Stimulated activated CD8-positive, alpha-beta memory T cell treated with anti-CD3 and anti-CD28 coated beads, Interleukin-4, amount 100 ng/mL, for 4 hours (primary cell): ENCODE data around the gene VASH1.

Experiments used
- DNase-seq, 2 donors: peaks; one replicate each; pipeline ENCODE4 v3.0.0-alpha.2; 2020; ENCODE audit warnings: low read depth in 2 of 2, low spot score in 1 of 2

Gene VASH1

DNA sequence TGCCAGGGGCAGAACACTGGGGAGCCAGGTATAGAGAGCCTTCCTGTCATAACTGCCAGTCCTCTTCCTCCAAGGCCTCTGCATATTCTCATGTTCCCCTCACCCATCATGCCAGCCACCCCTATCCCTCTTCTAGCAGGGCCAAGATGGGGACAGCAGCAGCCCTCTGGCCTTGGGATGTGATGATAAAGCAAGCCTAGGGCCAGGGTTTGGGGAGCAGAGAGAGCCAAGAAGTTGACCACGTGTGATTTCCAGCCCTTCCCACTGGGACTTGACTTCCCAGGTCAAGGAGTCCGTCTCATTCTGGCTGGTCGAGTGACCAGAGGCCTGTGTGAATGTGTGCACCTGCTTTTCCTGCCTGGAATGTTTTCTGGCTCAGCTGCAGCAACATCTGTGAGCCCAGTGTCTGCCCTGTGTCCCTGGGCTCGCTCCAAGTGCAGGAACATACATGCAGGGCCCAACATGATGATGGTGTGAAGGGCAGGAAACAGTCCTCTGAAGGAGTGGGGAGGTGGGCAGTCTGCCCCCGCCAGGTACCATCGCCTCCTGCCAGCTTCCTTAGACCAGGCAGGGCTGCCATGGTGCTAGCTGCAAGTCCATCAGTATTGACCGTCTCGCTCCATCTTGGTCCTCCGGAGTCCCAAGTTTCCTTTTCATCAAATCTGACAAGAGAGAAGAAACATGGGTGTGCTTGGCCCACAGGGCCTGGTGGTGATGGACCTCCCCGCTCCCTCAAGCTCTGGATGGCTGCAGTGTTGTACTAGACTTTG is 21.0 kb downstream of the VASH1 start:
- DNase-seq = no peak

DNA sequence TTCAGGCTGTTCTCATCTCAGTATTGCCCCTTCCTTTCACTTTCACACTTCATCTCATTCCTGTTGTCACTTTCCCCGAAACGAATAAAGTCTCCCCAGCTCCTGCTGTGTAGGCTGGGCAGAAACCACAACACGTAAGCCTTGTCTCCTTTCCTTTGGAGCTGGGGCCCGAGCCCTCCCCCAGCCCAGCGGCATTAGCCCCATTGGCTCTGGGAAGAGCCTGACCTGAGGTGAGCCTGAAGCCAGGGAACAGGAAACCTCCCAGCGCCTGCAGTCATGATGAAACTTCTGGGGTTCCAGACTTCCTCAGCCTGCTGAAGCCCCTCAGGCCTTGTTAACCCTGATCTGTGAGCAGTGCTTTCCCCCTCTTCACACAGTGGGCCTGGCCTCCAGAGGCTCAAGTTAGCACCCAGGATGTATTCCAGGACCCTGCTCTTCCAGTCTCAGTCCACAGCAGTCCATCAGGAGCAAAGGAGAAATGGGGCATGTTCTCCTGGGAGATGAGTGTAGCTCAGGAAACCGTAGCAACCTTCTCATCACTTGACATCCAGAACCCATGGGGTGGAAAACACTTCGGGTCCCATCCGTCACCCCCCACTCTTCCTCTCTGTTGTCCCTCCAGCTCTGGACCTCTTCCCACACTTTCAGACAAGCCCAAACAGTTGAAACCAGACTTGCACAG is 21.8 kb downstream of the VASH1 start:
- DNase-seq = no peak

DNA sequence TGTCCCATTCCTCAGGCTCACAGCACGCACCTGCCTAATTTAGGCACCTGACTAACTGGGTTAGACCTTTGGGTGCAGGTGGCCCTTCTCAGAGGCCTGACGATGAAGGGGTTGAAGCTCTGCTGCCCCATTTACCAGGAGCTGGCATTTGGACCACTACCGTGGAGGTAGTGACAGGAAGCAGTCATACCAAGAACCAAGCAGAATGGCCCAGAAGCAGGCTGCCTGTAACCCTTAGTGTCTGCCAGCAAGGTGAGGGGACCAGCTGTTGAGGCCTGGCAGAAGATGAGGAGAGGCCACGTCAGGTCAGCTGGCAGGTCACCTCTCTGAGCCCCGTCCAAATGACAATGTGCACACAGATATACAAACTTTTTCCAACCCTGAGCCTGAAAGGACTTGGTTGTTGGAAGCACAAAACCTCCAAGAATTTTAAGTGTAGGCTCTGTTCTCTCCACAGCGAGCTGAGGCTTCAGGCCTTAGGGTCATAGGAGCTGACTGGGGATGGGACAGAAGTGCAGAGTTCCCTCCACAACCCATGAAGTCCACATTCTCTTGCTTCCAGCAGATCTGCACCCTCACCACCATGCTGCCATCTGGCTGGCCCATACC is 23.1 kb downstream of the VASH1 start:
- DNase-seq = no peak

DNA sequence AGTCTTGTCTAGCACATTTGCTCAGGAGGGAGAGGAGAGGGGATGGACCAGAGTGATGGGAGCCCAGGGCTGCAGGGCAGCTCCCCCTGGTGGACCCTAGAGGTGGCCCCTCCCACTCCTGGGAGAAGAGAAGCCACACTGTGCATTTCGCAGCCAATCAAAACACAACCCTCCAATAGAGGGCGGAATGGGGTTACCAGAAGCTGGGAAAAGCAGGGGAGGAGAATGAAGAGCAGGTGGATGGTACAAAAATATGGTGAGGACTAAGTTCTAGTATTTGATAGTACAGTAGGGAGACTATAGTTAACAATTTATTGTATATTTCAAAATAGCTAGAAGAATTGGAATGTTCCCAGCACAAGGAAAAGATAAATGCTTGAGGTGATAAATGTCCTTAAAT is 23.6 kb downstream of the VASH1 start:
- peak in 1 of 2 donors; percentile 25 for DNase-seq

DNA sequence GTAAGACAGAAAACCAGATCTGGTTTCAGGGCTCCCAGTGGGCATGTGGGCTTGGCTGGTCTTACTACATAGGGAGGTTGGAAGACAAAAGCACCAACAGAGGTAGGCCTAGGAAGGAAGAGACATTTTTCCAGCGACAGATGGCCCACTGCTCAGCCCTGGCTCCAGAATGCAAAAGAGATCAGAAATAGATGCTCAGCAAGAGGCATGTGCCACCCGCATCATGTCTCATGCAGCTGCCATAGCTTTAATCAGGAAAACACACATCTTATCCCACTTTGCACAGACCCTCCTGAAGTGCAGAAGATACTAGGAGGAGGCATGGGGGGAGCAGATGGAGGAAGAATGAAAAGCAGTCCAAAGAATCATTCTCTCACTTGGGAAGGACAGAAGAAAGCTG is 25.3 kb downstream of the VASH1 start:
- no peak for DNase-seq

DNA sequence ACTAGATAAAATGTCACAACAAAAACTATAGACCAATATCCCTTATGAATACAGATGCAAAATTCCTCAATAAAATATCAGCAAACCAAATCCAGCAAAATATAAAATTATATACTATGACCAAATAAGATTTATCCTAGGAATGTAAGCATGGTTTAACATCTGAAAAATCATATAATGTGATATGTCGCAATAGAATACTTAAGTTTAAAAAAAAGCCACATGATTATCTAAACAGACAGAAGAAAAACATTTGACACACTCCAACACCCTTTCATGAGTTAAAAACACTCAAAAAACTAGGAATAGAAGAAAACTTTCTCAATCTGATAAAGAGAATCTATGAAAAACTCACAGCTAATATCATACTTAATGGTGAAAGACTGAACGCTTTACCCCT is 31.2 kb downstream of the VASH1 start:
- DNase-seq = no peak

DNA sequence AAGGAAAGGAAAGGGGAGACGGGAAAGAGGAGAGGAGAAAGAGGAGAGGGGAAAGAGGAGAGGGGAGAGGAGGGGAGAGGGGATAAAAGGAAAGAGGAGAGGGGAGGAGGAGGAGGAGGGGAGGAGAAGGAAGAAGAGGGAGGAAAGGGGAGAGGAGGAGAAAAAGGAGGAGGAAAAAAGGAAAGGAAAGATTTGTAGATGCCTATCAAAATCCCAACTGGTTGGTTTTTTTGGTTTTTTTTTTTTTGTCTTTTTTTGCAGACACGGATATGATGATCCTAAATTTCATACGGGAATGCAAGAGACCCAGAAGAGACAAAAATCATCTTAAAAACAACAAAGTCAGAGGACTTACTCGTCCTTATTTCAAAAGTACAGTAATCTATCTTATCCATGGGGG is 32.1 kb downstream of the VASH1 start:
- DNase-seq = no peak

DNA sequence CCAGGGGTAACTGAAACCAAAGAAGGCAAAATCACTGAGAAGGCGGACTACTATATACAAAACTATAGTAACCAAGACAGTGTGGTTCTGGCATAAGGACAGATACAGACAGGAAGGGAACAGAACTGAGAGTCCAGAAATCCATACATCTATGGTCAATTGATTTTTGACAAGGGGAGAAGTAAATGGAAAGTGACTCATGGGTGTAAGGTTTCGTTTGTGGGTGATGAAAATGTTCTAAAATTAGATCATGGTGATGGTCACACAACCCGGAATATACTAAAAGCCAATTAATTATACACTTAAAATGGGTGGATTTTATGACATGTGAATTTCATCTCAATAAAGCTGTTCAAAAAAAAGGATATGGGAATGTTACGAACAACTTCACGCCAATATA is 32.7 kb downstream of the VASH1 start:
- DNase-seq = no peak

DNA sequence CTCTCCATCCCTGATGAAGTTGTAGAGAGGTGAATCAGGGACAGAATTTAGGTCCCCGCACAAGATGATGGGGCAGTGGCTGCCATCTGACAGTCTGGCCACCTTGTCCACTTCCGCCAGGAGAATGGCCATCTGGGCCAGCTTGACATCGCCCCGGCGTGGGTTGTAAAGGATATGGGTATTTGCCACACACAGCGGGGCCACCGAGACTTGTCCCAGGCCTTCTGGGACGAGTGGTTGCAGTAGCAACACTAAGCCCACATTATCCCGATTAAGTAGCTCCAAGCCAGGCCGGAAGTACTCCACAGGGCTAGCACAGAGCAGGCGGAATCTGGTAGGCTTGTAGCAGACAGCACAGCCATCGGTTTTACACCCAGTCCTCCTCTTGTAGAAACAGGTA is 45.2 kb downstream of the VASH1 start:
- DNase-seq = no peak

DNA sequence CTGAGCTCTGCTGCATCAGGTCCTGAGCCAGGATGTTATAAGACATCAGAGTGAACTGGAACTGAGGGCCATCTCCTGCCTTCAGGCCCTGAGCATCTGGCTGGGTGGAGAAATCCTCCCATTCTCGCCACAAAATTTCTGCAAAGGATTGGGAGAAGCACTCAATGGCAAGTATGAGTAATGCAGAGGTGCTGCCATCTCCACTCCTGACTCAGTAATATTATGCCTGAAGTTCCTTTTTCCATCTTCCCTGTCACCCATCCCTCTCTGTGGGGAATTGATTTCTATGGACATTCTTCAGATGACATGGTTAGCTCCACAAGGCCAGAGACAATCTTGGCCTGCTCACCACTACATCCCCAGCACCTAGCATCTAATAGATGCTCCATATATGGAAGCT is 46.7 kb downstream of the VASH1 start:
- DNase-seq = no peak

DNA sequence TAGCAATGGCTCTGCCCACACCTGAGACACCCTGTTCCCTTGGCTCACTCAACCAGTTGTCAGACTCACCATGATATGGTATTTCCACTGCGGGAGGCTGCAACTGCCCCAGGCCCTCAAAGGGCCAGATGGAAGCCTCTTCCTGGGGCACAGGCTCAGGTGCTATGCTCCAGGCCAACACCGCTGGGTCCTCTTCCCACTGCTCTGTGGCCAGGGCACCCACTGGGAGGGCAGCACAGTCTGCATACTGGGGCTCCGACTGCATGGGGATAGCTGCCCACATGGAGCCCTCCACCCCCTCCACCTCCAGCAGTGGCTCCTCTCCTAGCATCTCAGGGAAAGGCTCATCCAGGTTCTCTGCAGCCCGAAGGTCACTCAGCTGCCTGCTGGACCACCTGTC is 47.7 kb downstream of the VASH1 start:
- no peak for DNase-seq

DNA sequence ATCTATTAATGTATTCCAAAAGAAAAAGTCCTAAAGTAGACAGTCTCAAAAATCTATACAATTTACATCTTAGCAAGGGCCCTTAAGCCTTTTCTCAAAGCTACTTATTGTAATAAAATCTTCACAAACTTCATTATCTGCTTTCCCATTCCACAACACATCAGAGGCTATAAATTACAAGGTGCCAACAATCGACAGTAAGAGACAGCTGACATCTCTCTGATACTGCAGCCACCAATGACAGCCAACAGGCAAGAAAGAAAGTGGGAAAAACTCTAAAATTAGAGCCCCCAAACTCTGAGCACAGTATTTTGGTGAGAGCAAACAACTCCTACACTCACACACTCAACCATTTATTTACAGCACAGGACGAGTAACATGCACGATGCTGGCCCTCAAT is 49.3 kb downstream of the VASH1 start:
- DNase-seq = no peak

DNA sequence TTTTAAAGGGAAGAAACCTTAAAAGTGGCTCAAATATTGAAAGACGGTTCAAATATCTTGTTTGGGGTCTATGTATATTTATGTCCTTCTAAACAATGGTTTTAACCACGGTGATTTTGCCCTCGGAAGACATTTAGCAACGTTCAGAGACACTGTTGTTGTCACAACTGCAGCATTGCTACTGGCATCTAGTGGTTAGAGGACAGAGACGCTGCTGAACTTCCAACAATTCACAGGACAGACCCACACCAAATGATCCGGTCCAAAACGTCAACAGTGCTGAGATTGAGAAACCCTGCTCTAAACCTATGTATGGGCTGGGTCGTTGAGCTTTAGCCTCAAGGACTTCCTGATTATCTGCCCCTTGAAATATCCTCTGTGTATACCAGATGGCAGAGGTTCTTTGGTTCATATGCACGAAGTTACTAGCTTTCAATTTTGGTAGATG is 49.7 kb downstream of the VASH1 start:
- no peak for DNase-seq

DNA sequence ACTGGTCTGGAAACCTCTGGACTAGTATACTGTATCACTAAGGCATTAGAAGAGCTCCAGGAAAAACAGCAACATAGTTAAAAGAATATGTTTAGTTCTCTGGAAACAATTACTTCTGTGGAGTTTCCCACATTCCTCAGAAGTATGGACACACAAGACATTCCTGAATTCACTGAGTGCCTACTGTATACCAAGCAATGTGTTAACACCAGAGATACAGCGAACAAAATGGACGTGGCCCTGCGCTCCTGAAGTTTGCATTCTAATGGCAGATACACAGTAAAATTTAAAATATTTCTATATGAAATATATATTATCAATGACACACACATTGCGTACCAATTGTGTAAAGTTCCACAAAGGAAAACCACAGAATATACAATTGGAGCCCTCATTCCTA is 50.3 kb downstream of the VASH1 start:
- DNase-seq = no peak

DNA sequence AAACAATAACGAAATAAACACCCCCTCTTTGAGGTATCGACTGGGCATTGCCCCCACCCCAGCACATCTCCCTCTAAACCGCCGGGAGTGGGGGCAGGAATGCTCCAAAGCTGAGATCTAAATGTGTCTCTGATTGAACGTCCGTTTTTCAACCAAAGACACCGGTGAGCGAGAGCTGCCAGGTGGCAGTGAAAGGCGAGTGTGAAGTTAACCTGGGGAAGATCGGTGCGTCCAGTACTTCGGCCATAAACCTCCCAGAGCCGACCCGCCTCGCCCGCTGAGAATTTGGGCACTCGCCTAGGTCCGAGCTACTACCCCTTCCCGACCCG is 50.8 kb downstream of the VASH1 start:
- no peak for DNase-seq

DNA sequence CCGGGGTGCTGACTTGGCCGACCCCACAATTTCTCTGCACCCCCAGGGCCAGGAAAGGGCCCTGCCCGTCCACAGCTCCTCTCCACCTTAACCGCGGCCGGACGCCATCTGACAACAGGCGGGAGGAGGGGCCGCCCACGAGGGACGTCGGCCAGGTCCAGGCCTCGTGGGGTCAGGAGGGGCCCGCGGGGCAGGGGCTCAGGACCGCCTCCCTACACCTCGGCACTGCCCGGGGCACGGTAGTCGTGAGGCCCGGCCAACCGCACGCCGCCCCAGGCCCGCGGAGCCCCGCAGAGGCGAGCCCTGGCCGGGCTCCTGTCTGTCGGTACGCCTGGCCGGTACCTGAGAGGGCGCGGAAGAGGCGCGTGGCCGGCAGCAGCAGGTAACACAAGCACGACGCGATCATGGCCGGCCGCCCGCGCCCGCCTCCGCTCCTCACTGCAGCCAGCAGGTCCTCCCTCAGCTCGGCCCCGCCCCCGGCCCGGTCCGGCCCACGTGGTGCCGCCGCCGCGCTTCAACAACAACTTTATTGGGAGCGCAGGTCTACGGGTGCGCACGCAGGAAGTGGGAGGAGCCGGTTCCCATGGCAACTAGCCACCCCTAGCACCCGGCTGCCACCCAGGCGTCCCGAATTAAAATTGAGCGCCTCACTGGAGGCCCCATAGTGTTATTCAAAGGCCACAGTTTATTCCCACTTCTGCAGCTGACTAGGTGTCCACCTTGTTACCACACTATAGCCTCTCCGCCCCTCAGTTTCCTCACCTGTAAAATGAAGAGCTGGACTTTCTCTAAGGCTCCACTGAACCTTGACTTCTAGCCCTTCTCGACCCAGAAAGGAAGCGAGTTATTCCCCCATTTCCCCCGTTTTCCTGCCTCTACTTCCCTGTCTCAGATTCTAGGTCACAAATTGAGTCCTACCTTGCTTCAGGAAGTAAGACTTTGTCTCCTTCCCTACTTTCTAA is 51.4 kb downstream of the VASH1 start, which contains the start of gene ANGEL1:
Gene ANGEL1 (minus strand): TSS at position 461 of the 962 bp plus-strand sequence. CDS start 55 bp downstream, at position 406.
- peak; percentile 94 to 96 for DNase-seq

DNA sequence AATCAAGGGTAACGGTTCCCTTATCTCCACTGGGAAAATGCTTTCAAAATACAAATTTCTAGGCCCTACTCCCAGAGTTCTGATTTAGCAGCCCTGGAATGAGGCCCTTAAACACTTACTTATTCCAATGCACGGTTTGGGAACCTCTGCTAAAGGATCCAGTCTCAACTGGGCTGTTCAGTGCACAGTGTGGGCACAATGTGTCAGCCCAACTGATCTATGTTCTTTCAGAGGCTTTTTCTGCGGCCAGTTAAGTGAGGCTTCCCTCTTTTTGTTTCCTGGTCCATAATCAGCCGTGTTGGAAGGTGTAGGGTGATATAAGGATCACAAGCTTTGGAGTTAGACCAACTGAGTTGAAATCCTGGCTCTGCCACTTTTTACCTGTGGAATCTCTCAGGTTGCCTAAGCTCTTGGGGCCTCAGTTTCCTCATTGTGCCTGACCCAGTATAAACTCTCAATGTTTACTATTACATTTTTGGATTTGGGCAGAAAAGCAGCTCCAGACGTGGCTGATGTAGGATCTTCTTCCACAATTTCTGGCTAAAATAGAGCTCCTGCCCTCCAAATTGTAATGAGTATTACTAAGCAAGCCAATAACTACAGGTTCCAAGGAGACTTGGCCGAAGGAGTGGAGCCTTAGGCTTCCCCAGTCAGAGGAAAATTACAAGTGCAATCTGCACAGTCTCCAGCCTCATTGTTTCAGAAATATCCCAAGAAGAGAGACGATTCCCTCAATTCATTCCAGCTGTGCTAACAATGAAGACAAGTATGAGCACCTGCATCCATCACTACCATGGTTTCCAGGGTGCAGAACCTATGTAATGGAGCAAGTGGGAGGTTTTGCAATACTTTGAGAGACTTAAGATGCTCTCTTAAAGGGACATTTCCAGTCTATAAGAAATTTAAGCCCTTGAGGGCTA is 53.7 kb downstream of the VASH1 start:
- no peak for DNase-seq

DNA sequence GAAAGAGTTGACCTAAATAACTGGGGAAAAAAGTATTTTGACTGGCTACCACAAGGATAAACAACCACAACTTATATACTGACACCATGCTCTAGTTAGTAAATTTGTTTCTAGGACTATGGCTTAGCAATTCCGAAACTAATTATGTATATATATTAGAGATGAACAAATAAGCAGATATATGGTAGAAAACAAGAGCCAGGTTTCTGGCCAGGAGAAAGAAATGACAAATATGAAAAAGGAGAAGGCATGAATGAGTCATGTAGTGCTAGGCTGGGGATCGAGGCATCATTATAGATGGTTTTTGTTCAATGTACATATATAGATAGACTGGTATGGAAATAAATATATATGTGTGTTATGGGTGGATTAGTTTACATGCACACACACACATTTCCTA is 59.4 kb downstream of the VASH1 start:
- no peak for DNase-seq

DNA sequence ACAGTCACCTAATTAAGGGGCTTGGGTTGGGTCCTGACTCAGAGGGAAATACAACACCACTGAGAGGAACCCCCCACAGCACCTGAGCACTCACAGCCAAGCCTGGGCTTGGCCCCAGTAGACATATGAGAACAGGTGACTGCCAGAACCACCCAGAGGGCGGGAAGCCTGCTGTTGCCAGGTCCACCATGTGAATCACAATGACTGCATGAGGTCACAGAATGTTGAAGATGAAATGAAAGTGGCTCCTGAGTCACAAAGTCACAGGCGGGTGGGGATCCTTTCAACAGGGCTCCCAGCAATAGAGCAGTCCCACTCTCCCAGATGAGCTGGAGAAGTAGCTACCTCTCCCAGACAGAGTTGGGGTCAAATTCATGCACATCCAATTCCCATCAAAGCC is 64.9 kb downstream of the VASH1 start, which contains the start of gene LRRC74A:
Gene LRRC74A (plus strand): TSS at position 287 of the 400 bp plus-strand sequence. CDS start 290 bp downstream, outside the sequence.
- no peak for DNase-seq

DNA sequence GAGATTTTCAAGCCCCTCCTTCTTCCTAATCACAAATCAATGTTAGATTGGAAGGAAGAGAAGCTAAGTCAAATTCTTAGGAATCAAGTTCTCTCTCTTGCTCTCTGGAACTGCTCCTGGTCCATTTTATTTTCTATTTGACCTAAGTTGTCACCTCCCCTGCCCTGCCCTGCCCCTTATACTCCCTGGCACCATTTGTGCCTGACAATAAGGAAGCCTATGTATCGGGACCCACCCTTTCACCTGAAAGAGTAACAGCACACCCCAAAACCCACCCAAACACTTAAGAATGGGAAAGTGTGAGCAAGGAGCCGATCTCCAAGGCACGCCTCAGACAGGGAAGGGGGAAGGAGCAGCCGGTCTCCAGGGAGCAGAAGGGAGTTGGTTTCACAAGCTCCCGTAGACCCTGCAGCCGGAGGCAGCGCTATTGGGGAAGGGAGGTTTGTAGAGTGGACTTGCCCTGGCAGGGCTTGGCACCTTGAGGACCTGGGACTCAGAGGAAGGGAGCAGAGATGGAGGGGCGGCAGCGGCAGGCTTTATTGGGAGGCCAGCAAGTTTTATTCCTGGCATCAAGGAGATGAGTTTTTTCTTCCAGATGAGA is 66.5 kb downstream of the VASH1 start:
- no peak for DNase-seq
